ENCODE results near the gene HIVEP3.

DNA sequence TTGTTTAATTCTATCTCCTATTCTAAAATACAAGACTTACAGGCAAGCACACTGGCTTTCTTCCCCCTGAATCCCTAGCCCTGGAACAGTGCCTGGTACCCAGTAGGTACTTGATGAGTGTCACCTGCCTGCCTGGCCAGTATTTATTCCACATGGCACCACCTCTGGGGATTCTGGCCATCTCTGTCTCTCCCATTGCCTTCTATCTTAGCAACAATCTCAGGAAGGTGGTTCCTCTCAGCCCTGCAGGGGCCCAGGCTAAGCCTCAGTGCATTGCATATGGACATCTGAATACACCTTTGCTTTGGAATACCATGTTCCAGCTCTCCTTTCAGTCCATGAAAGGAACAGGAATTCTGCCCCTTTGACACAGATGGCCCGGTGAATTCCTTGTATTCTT is 81.0 kb downstream of the HIVEP3 start:
- TF ChIP-seq CTCF (IDR thresholded peaks at IDR 0.05; ENCODE audit: low read length), result no peak
- no peak for TF ChIP-seq EZH2 (optimal IDR thresholded peaks at IDR 0.05; ENCODE audit: low read depth, low read length)
